Trophoblast cell (in vitro differentiated cells and primary cell): ENCODE measurements around the gene SPPL3. TPM values are rescaled to one million over a fixed set of nuclear protein-coding genes. Genes with fewer than 3 reads are reported as not detected.
"Not testable (repeated sequence)": the region's sequence is repeated elsewhere in the genome, so short reads cannot be mapped to it uniquely, and the experiment has no call there.

ENCODE experiments used
- DNase-seq, 2 donors: peaks; one replicate each; pipeline ENCODE4 v3.0.0-alpha.2; 2016
- H2AFZ ChIP-seq: 2 replicates; pipeline ENCODE4 v1.6.1; 2013; ENCODE audit warnings: low read length, moderate library complexity, mild to moderate bottlenecking; ENCODE audit not compliant: insufficient read depth, poor library complexity
- H2AK5ac ChIP-seq: 2 replicates; pipeline ENCODE4 v1.6.1; 2013; ENCODE audit warnings: mild to moderate bottlenecking, low read length
- H2BK120ac ChIP-seq: 2 replicates; pipeline ENCODE4 v1.6.1; 2013; ENCODE audit warnings: low read length, mild to moderate bottlenecking, moderate library complexity; ENCODE audit not compliant: insufficient read depth, poor library complexity
- H2BK12ac ChIP-seq: 2 replicates; pipeline ENCODE4 v1.6.1; 2013; ENCODE audit warnings: mild to moderate bottlenecking, low read length, moderate library complexity
- H2BK5ac ChIP-seq: 2 replicates; pipeline ENCODE4 v1.6.1; 2013; ENCODE audit warnings: low read length, low read depth, moderate library complexity, mild to moderate bottlenecking; ENCODE audit not compliant: poor library complexity
- H3K14ac ChIP-seq: 2 replicates; pipeline ENCODE4 v1.6.1; 2013; ENCODE audit warnings: mild to moderate bottlenecking, low read length
- H3K18ac ChIP-seq: 2 replicates; pipeline ENCODE4 v1.6.1; 2013; ENCODE audit warnings: mild to moderate bottlenecking, low read length
- H3K23ac ChIP-seq: 2 replicates; pipeline ENCODE4 v1.6.1; 2013; ENCODE audit warnings: low read length
- H3K27ac ChIP-seq: 2 replicates; pipeline ENCODE4 v1.5.1; 2013; ENCODE audit warnings: low read depth, mild to moderate bottlenecking, inconsistent platforms, low read length, moderate library complexity
- H3K27me3 ChIP-seq: 2 replicates; pipeline ENCODE4 v1.6.1; 2013; ENCODE audit warnings: inconsistent platforms, mild to moderate bottlenecking, low read length, moderate library complexity; ENCODE audit not compliant: insufficient read depth
- H3K36me3 ChIP-seq, 2 experiments: 1 replicate in 1 of 2; 2 replicates in 1 of 2; pipeline ENCODE4 v1.6.1; 2013; ENCODE audit warnings: low read length in 2 of 2, mild to moderate bottlenecking in 2 of 2, moderate library complexity in 1 of 2; ENCODE audit not compliant: insufficient read depth in 2 of 2, control insufficient read depth in 1 of 2
- H3K4ac ChIP-seq: 2 replicates; pipeline ENCODE4 v1.6.1; 2013; ENCODE audit warnings: low read depth, mild to moderate bottlenecking, low read length, moderate library complexity
- H3K4me1 ChIP-seq, 2 experiments: 1 replicate in 1 of 2; 2 replicates in 1 of 2; pipeline ENCODE4 v1.6.1; 2013; ENCODE audit warnings: low read length in 2 of 2, mild to moderate bottlenecking in 2 of 2, moderate library complexity in 1 of 2; ENCODE audit not compliant: insufficient read depth in 2 of 2, control insufficient read depth in 1 of 2
- H3K4me2 ChIP-seq: 2 replicates; pipeline ENCODE4 v1.6.1; 2013; ENCODE audit warnings: inconsistent platforms, mild to moderate bottlenecking, low read length, moderate library complexity
- H3K4me3 ChIP-seq: 2 replicates; pipeline ENCODE4 v1.5.1; 2013; ENCODE audit warnings: mild to moderate bottlenecking, low read depth, low read length, inconsistent platforms
- H3K79me1 ChIP-seq: one replicate; pipeline ENCODE4 v1.6.1; 2013; ENCODE audit warnings: low read length
- H3K79me2 ChIP-seq: 2 replicates; pipeline ENCODE4 v1.6.1; 2013; ENCODE audit warnings: low read length, mild to moderate bottlenecking; ENCODE audit not compliant: control insufficient read depth, insufficient read depth, poor library complexity
- H3K9ac ChIP-seq: 2 replicates; pipeline ENCODE4 v1.6.1; 2013; ENCODE audit warnings: mild to moderate bottlenecking, low read length
- H3K9me3 ChIP-seq: 2 replicates; pipeline ENCODE4 v1.6.1; 2013; ENCODE audit warnings: low read depth, mild to moderate bottlenecking, control low read depth, inconsistent platforms, low read length; ENCODE audit not compliant: insufficient read depth
- H4K12ac ChIP-seq: 2 replicates; pipeline ENCODE4 v1.6.1; 2013; ENCODE audit warnings: low read depth, mild to moderate bottlenecking, low read length, moderate library complexity
- H4K8ac ChIP-seq: 2 replicates; pipeline ENCODE4 v1.6.1; 2013; ENCODE audit warnings: low read depth, mild to moderate bottlenecking, low read length, moderate library complexity
- H4K91ac ChIP-seq: one replicate; pipeline ENCODE4 v1.6.1; 2013; ENCODE audit warnings: low read depth, mild to moderate bottlenecking, low read length, moderate library complexity
- WGBS: extraction: QIAGEN DNeasy Blood & Tissue Kit; methylation state at CpG from one replicate; pipeline ENCODE4 v1.1.7; 2013; ENCODE audit warnings: missing lambda C conversion rate; ENCODE audit not compliant: insufficient read length, insufficient coverage; ENCODE audit errors: extremely low coverage; 5-methylcytosine and 5-hydroxymethylcytosine counted together
- polyA plus RNA-seq: library from polyadenylated mRNA; stranded (reverse); fragments of 200-250 nt; gene quantifications from 2 replicates; pipeline ENCODE4 v1.2.3, GENCODE V29; 2013

Gene SPPL3
- polyA plus RNA-seq: 56.6 and 57.3 TPM in 2 replicates

- peak within 1 kb of the TSS; percentile 91 for H2BK5ac ChIP-seq
- H3K4ac ChIP-seq: peak within 1 kb of the TSS; percentile 21
- no peaks in the 10 kb centered on the region for H3K27me3 ChIP-seq
- H3K79me1 ChIP-seq: peaks cover 7% of the 10 kb centered on the region
- peaks cover 16% of the 10 kb centered on the region for H3K79me2 ChIP-seq
- H3K9ac ChIP-seq: peak within 1 kb of the TSS; percentile 84
- DNase-seq: peak; percentile 71 to 90
- no peak within 1 kb of the TSS for H2BK12ac ChIP-seq
- H3K18ac ChIP-seq: peak within 1 kb of the TSS; percentile 99
- H2BK120ac ChIP-seq: peak within 1 kb of the TSS; percentile 91
- peaks cover 2 to 3% of the 10 kb centered on the region in 2 experiments for H3K36me3 ChIP-seq
- peak within 1 kb of the TSS; percentile 97 for H3K14ac ChIP-seq
- H4K91ac ChIP-seq: peak within 1 kb of the TSS; percentile 94
- H3K4me3 ChIP-seq: peak within 1 kb of the TSS; percentile 99
- no peak within 1 kb of the TSS for H3K23ac ChIP-seq
- peak within 1 kb of the TSS; percentile 90 for H2AFZ ChIP-seq
- H3K27ac ChIP-seq: peak within 1 kb of the TSS; percentile 75
- peak within 1 kb of the TSS; percentile 96 for H4K8ac ChIP-seq
- no CpG with 5 or more reads among the region's 66 CpGs for WGBS
- no peaks in the 10 kb centered on the region for H3K9me3 ChIP-seq
- H2AK5ac ChIP-seq: peak within 1 kb of the TSS; percentile 87
- peaks cover 10 to 16% of the 10 kb centered on the region in 2 experiments for H3K4me1 ChIP-seq
- H4K12ac ChIP-seq: peak within 1 kb of the TSS; percentile 90
- H3K4me2 ChIP-seq: peak within 1 kb of the TSS; percentile 66
Observed at GRCh38 chr12:120904197-120904773, at the start of gene SPPL3. Gene SPPL3, minus strand, starts transcription at chr12:120904358. Its CDS starts 491 bp downstream, at chr12:120903867.

- no peak for DNase-seq
- no peaks in the 10 kb centered on the region for H3K27me3 ChIP-seq
- H2AK5ac ChIP-seq: no peak overlapping the region
- WGBS: no CpG with 5 or more reads among the region's 5 CpGs
- H3K4ac ChIP-seq: no peak overlapping the region
- no peak overlapping the region for H3K4me2 ChIP-seq
- no peak overlapping the region for H4K8ac ChIP-seq
- H2AFZ ChIP-seq: no peak overlapping the region
- H2BK12ac ChIP-seq: no peak overlapping the region
- no peak overlapping the region for H3K14ac ChIP-seq
- H3K4me1 ChIP-seq: no peaks in the 10 kb centered on the region
- H3K18ac ChIP-seq: no peak overlapping the region
- no peak overlapping the region for H2BK5ac ChIP-seq
- H4K91ac ChIP-seq: no peak overlapping the region
- no peaks in the 10 kb centered on the region for H3K36me3 ChIP-seq
- no peak overlapping the region for H3K23ac ChIP-seq
- no peak overlapping the region for H3K27ac ChIP-seq
- H3K9ac ChIP-seq: no peak overlapping the region
- no peaks in the 10 kb centered on the region for H3K79me1 ChIP-seq
- no peaks in the 10 kb centered on the region for H3K79me2 ChIP-seq
- no peak overlapping the region for H4K12ac ChIP-seq
- no peaks in the 10 kb centered on the region for H3K9me3 ChIP-seq
- no peak overlapping the region for H3K4me3 ChIP-seq
- H2BK120ac ChIP-seq: no peak overlapping the region
Observed at GRCh38 chr12:120950807-120951206, 46.6 kb upstream of the SPPL3 start.

GRCh38 chr12:120950260-120950799, 46.2 kb upstream of the SPPL3 start:
- H3K27me3 ChIP-seq, H3K9me3 ChIP-seq, H2AK5ac ChIP-seq, H3K79me2 ChIP-seq, H2BK5ac ChIP-seq, H3K9ac ChIP-seq, H3K79me1 ChIP-seq, H3K36me3 ChIP-seq, H2BK120ac ChIP-seq, H4K91ac ChIP-seq, H3K18ac ChIP-seq, H3K14ac ChIP-seq, H4K8ac ChIP-seq, DNase-seq, H3K27ac ChIP-seq, H3K4me3 ChIP-seq, H3K4me2 ChIP-seq, H3K4ac ChIP-seq, H4K12ac ChIP-seq, H2AFZ ChIP-seq, H2BK12ac ChIP-seq, H3K4me1 ChIP-seq, H3K23ac ChIP-seq: not testable (repeated sequence)
- WGBS: no CpG with 5 or more reads among the region's 31 CpGs

- H3K18ac ChIP-seq, H2AK5ac ChIP-seq, H3K14ac ChIP-seq, DNase-seq, H4K91ac ChIP-seq, H2BK12ac ChIP-seq, H3K9me3 ChIP-seq, H3K9ac ChIP-seq, H3K27me3 ChIP-seq, H3K4me2 ChIP-seq, H3K36me3 ChIP-seq, H3K27ac ChIP-seq, H2AFZ ChIP-seq, H2BK120ac ChIP-seq, H3K4ac ChIP-seq, H3K4me1 ChIP-seq, H3K4me3 ChIP-seq, H2BK5ac ChIP-seq, H4K8ac ChIP-seq, H3K79me2 ChIP-seq, H4K12ac ChIP-seq, H3K79me1 ChIP-seq, H3K23ac ChIP-seq: not testable (repeated sequence)
- WGBS: no CpG with 5 or more reads among the region's 6 CpGs
Observed at GRCh38 chr12:120945516-120945915, 41.4 kb upstream of the SPPL3 start.
